Measurements from ENCODE around the gene GMCL1.

GRCh38 chr2:69784228-69784627, 45.2 kb upstream of the GMCL1 start:
- TF ChIP-seq, protein P1, sequence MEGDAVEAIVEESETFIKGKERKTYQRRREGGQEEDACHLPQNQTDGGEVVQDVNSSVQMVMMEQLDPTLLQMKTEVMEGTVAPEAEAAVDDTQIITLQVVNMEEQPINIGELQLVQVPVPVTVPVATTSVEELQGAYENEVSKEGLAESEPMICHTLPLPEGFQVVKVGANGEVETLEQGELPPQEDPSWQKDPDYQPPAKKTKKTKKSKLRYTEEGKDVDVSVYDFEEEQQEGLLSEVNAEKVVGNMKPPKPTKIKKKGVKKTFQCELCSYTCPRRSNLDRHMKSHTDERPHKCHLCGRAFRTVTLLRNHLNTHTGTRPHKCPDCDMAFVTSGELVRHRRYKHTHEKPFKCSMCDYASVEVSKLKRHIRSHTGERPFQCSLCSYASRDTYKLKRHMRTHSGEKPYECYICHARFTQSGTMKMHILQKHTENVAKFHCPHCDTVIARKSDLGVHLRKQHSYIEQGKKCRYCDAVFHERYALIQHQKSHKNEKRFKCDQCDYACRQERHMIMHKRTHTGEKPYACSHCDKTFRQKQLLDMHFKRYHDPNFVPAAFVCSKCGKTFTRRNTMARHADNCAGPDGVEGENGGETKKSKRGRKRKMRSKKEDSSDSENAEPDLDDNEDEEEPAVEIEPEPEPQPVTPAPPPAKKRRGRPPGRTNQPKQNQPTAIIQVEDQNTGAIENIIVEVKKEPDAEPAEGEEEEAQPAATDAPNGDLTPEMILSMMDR (IDR thresholded peaks at IDR 0.05), result no peak
- TF ChIP-seq POLR2AphosphoS5 (IDR thresholded peaks at IDR 0.05), result no peak
- no peak for TF ChIP-seq EP300 (IDR thresholded peaks at IDR 0.05)
- no peak for TF ChIP-seq POLR2A (IDR thresholded peaks at IDR 0.05)
